Measurements from ENCODE around the gene ODC1.
"Not testable (repeated sequence)": the region's sequence is repeated elsewhere in the genome, so short reads cannot be mapped to it uniquely, and the experiment has no call there.

ODC1 gene

GRCh38 chr2:10447895-10448575, at the start of gene ODC1:
Gene ODC1 (minus strand): TSS chr2:10448327. CDS start chr2:10445032, 3,295 bp downstream.
- DNase-seq (ENCODE audit: low spot score): no peak
- FAIRE-seq: peak; percentile 20

- FAIRE-seq (peak; percentile 98), DNase-seq (ENCODE audit: low spot score) (peak; percentile 99)
These were observed 49.7 kb upstream of the ODC1 start for GRCh38 chr2:10497797-10498251.

GRCh38 chr2:10495988-10496313, 47.8 kb upstream of the ODC1 start:
- FAIRE-seq: no peak
- no peak for DNase-seq (ENCODE audit: low spot score)

- FAIRE-seq: no peak
- no peak for DNase-seq (ENCODE audit: low spot score)
These were observed 47.3 kb upstream of the ODC1 start for GRCh38 chr2:10495311-10495987.

GRCh38 chr2:10494351-10495066, 46.4 kb upstream of the ODC1 start:
- FAIRE-seq (no peak), DNase-seq (ENCODE audit: low spot score) (no peak)

- DNase-seq (ENCODE audit: low spot score) (peak; percentile 92), FAIRE-seq (peak; percentile 50)
These were observed 45.6 kb upstream of the ODC1 start for GRCh38 chr2:10493634-10494281.

- DNase-seq (ENCODE audit: low spot score) (no peak), FAIRE-seq (no peak)
These were observed 45.0 kb upstream of the ODC1 start for GRCh38 chr2:10493075-10493633.

- no peak for DNase-seq (ENCODE audit: low spot score)
- FAIRE-seq: no peak
These were observed 42.7 kb upstream of the ODC1 start for GRCh38 chr2:10490806-10491291.

GRCh38 chr2:10489842-10490555, 41.9 kb upstream of the ODC1 start:
- DNase-seq (ENCODE audit: low spot score) (no peak), FAIRE-seq (no peak)

- not testable (repeated sequence) for DNase-seq (ENCODE audit: low spot score); FAIRE-seq
These were observed 40.0 kb upstream of the ODC1 start for GRCh38 chr2:10488142-10488541.

- not testable (repeated sequence) for FAIRE-seq; DNase-seq (ENCODE audit: low spot score)
These were observed 39.6 kb upstream of the ODC1 start for GRCh38 chr2:10487741-10488104.

- no peak for FAIRE-seq
- DNase-seq (ENCODE audit: low spot score): no peak
These were observed 39.1 kb upstream of the ODC1 start for GRCh38 chr2:10487081-10487740.

- FAIRE-seq: no peak
- no peak for DNase-seq (ENCODE audit: low spot score)
These were observed 38.5 kb upstream of the ODC1 start for GRCh38 chr2:10486601-10487079.

GRCh38 chr2:10486091-10486490, 38.0 kb upstream of the ODC1 start:
- FAIRE-seq (no peak), DNase-seq (ENCODE audit: low spot score) (no peak)

- DNase-seq (ENCODE audit: low spot score): no peak
- no peak for FAIRE-seq
These were observed 34.8 kb upstream of the ODC1 start for GRCh38 chr2:10482913-10483312.

GRCh38 chr2:10482460-10482859, 34.3 kb upstream of the ODC1 start:
- FAIRE-seq (no peak), DNase-seq (ENCODE audit: low spot score) (no peak)

GRCh38 chr2:10481666-10482157, 33.6 kb upstream of the ODC1 start:
- no peak for DNase-seq (ENCODE audit: low spot score)
- FAIRE-seq: no peak

- FAIRE-seq (no peak), DNase-seq (ENCODE audit: low spot score) (no peak)
These were observed 33.0 kb upstream of the ODC1 start for GRCh38 chr2:10481055-10481665.

- FAIRE-seq: no peak
- DNase-seq (ENCODE audit: low spot score): no peak
These were observed 32.3 kb upstream of the ODC1 start for GRCh38 chr2:10480359-10480949.

All from urothelium cell line (cell line).